GM18951 (cell line): ENCODE data around the gene PLEKHH2.
"Not testable (repeated sequence)": the region's sequence is repeated elsewhere in the genome, so short reads cannot be mapped to it uniquely, and the experiment has no call there.

ENCODE experiments used
- POLR2A ChIP-seq: IDR thresholded peaks from 4 replicates; pipeline ENCODE4 v1.6.1; 2011; ENCODE audit warnings: mild to moderate bottlenecking; ENCODE audit not compliant: insufficient read length, insufficient read depth; ENCODE audit errors: extremely low read depth
- in situ Hi-C: fragments of 300-500 bp; cut with MboI; formaldehyde crosslinking; loops from one replicate; pipeline ENCODE4 v1.12.0; 2022; ENCODE audit warnings: low sequenced_read_pairs, mixed read lengths, inconsistent platforms; ENCODE audit not compliant: unreplicated experiment

The PLEKHH2 gene

DNA sequence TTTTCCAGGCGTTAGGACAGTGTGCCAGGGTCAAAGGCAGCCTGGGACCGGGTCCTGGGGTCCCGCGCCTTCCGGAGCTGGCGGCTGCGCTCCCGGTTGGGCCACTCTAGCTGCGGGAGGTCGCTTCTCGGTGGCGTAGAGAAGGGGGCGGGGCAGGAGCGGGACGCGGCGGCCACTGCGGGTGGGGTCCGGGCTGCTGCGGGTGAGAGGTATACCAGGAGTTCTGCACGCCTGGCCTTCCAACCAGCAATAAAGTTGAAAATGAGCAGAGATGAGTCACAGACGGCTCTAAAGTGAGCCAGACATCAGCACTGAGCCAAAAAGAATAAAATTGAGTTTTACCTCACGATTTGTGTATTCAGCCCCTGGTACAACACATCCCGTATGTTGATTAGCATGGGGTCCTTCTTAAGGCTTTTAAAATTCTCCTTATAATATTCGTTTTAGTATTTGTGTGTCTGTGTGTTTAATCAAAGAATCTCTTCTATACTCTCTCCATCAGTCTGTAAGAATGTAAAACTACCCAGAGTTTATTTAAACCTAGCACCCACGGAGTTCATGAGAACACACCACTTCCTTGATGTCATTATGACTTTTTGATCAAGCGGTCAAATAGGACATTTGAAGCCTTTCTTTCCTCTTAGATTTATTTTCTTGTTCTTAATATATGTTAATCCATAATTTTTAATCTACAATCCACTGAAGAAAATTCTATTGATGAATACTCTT, 39.4 kb downstream of the PLEKHH2 start, which contains the start of gene C1GALT1C1L:
TSS of gene C1GALT1C1L (minus strand) at position 108 of the 729 bp plus-strand sequence. CDS start at position 1, 107 bp downstream.
- in situ Hi-C loops = no loop called here
- no peak for TF ChIP-seq POLR2A

DNA sequence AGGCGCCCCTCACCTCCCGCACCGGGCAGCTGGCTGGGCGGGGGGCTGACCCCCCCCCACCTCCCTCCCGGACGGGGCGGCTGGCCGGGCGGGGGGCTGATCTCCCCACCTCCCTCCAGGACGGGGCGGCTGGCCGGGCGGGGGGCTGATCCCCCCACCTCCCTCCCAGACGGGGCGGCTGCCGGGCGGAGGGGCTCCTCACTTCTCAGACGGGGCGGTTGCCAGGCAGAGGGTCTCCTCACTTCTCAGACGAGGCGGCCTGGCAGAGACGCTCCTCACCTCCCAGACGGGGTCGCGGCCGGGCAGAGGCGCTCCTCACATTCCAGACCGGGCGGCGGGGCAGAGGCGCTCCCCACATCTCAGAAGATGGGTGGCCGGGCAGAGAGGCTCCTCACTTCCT, 40.7 kb downstream of the PLEKHH2 start:
- in situ Hi-C loops = not testable (repeated sequence)

DNA sequence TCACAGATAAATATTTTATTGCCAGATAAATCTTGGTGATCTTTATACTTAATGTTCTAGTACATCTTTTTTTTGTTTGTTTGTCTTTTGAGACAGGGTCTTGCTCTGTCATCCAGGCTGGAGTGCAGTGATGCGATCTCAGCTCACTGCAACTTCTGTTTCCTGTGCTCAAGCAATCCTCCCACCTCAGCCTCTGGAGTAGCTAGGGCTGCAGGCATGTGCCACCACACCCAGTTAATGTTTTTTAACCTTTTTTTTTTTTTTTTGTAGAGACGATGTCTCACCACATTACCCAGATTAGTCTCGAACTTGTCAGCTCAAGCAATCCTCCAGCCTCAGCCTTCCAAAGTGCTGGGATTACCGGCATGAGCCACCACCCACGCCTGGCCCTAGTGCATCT, 48.3 kb downstream of the PLEKHH2 start:
- in situ Hi-C loops = no loop called here
- TF ChIP-seq POLR2A = no peak

DNA sequence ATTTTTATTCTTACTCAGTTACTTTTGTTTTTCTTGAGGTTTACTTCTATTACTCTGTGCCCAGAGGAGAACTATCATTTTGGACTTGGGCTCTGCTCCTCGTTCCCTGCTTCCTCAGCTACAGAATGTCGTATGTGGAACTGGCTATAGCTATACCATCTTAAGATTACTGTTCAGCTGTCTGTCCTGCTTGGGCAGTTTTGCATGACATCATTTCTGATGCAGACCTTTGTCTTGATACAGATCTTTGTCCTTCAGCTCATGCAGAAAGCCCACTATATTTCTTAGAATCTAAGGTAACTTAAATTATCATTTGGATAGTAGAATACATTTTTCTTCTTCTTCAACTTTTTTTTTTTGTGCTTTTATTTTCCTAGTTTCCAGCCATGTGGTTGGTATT, 52.9 kb downstream of the PLEKHH2 start:
- in situ Hi-C loops = no loop called here
- TF ChIP-seq POLR2A = no peak

DNA sequence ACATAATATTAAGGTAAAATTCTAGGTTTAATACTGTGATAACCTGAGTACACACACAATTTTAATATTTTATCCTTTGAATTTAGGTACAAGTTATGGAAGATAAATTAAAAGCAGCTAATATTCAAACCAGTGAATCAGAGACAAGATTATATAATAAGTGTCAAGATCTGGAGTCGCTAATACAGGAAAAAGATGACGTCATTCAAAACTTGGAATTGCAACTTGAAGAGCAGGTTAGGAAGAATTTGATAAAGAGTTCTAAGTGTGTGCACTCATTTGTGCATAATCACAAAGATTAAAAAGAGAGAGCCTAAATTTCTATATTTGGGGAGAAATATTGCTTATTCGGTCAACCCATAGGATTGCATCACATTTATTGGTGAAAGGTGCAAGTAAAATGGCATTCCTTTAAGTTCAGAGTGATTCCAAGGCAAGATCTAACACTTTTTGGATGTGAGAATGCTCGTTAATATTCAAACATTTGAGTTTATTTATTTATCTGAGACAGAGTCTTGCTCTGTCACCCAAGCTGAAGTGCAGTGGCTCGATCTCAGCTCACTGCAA, 55.5 kb downstream of the PLEKHH2 start:
- in situ Hi-C loops = no loop called here
- TF ChIP-seq POLR2A = no peak

DNA sequence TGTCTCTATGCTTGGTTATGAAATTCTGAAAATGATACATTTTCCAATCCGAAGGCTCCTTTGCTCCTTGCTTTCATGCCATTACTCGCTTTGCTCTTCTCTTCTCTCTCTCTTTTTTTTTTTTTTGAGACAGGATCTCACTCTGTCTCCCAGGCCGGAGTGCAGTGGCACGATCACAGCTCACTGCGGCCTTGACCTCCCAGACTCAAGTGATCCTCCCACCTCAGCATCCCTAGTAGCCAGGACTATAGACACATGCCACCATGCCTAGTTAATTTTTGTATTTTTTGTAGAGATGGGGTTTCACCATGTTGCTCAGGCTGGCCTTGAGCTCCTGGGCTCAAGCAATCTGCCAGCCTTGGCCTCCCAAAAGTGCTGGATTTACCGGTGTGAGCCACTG, 61.1 kb downstream of the PLEKHH2 start:
- in situ Hi-C loops = not testable (repeated sequence)

DNA sequence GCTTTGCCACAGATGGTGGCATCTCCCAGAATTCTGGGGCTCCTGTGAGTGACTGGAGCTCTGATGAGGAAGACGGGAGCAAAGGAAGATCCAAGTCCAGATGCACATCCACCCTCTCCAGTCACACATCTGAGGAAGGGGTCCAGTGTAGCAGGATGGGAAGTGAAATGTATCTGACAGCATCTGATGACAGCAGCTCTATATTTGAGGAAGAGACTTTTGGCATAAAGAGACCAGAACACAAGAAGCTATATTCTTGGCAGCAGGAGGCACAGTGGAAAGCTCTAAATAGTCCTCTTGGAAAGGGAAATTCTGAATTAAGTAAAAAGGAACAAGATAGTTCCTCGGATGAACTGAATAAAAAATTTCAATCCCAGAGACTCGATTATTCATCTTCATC, 62.7 kb downstream of the PLEKHH2 start:
- in situ Hi-C loops = no loop called here
- no peak for TF ChIP-seq POLR2A

DNA sequence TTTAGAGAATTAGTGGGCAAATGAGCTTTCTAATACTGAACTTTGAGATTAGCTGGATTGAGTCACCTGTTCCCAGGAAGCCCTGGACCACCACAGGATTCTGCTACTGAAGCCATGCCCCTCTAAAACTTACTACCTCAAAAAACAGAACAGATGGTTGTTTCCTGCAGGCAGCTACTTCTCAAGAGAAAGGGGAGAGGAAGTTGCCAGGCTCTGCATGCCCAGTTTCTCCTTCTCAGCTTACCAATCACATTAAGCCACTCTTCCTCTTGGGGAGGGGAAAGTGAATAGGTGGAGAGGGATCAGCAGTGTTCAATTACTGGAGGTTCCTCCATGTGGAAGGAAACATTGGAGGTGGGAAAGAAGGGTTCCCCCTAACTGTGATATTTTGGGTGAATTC, 64.1 kb downstream of the PLEKHH2 start:
- no peak for TF ChIP-seq POLR2A
- in situ Hi-C loops = no loop called here

DNA sequence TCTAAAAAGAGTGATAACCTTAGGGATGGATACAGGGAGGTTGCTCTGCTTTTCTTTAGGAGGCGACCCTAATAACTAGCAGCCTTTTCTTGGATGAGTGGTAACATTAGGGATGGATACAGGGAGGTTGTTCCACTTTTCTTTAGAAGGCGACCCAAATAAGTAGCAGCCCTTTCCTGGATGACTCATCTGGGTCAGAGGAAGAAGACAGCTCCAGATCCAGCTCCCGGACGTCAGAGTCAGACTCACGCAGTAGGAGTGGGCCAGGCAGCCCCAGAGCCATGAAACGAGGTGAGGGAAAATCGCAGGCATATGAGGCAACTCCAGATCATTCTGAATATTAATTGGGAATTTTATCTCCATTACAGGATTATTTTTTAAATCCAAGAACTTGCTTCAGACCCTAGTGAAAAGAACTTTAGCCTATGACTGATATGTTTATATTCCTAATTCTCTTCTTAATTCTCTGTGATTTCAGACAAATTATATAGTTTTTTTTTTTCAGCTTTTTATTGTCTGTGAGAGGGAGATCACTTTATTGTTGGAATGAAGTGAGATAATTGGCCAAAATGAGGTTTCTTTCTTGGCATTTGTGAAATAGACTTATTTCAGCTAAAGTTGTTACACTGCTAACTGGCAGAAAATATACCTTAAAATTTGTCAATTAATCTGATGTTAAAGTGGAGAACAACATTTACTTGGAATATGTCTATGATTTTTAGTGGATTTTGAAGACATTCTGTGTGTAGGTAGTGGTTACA, 70.4 kb downstream of the PLEKHH2 start:
- no peak for TF ChIP-seq POLR2A
- in situ Hi-C loops = no loop called here

DNA sequence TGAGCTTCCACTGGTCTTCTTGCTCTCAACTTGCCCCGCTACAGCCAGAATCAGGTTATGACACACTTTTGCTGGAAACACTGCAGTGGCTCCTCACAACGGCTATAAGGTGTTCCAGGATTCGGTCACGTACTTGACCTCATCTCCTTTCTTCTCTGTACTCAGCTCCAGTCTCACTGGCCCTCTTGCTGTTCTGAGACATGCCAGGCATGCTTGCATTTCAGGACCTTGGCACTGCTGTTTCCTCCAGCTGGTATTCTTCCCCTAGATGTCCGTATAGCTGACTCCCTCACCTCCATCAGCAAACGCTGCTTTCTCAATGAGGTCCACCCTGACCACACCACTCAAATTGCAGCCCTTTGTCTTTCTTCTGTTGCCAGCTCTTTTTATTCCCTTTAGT, 71.1 kb downstream of the PLEKHH2 start:
- in situ Hi-C loops = no loop called here
- no peak for TF ChIP-seq POLR2A

DNA sequence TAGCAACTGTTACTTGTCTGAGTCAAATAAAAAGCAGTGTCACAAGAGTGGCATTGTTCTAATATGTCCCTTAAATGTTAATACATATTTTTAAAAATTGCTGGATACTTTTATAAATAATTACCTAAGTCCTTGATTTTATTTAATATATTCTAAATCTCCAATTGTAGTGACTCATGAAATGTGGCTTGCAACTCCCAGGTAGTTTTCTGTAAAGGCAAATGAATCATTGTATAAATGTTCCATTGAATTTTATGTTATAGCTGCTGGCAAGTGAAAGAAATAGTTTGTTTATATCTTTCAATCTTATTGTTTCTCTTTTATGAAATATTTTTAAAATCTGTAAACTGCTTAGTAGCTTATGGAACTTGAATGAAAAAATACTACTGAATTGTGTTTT, 71.8 kb downstream of the PLEKHH2 start:
- in situ Hi-C loops = no loop called here
- TF ChIP-seq POLR2A = no peak

DNA sequence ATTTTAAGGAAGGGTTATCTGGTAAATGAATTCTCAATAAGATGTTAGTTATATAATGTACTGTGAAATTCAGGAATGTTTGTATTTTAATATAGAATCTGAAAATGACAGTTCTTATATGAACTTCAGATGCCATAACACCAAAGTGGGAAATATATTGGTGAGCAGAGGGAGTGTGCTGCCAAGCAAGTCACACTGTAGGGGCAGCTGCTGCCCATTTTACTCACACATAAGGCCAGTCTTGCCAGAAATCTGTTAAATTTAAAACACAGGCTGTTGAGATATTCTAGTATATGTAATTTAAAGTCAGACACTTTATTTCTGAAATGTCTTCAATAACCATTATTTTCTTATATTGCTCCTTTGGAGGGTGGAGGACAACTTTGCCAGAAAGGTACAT, 73.8 kb downstream of the PLEKHH2 start:
- in situ Hi-C loops = no loop called here

DNA sequence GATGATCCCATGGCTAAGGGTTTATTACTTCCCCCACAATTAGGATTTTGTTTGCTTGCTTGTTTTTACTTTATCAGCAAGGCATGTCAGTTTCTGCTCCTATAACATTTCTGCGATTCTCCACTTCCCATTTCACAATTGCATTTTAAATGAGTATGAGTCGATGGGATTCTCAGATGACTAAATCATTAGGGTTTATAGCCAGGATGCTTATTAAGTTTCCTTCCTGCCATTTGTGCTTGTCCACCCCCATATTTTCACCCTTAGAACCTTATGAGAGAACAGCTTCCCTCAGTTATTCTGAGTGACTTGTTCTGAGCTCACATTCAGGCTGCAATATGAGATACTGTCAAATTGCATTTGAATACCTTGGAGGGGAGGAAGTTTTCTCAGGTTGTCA, 77.1 kb downstream of the PLEKHH2 start:
- no peak for TF ChIP-seq POLR2A
- in situ Hi-C loops = no loop called here

More for the DNA sequence above, 73.8 kb downstream of the PLEKHH2 start:
- no peak for TF ChIP-seq POLR2A

DNA sequence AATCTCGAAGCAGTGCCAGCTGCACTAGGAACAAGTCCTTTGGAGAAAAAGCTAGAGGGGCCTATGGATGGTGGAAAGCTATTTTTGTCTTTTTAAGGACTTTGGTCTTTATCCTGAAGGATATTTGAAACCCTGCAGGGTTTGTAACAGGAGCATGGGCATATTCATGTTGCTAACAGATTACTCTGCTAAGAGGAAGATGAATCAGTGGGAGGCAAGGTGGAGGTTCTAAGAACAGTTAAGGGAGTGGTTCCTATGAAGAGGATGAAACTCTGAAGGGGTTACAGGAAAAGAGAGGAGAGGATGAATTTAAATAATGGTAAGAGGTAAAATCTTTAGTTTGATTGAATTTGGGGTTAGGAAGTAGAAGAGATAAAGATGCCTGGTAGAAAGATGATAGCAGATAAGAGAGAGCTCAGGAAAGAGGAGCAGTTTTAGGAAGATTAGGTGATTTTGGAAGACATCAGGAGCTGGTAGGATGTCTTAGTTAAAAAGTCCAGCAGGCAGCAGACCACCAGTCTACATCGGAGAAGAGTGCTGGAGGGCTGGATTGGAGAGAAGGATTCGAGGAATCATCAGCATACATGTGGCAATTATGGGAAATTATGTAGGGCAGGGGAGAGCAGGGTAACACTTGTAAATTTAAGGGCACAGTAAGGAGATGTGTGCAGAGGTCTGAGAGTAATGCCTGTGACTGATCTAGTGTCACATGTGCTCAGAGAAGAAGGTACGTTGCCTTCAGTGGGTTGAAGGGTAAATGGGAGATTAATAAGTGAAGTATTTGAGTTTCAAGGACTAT, 78.4 kb downstream of the PLEKHH2 start:
- in situ Hi-C loops = no loop called here

More for the DNA sequence above, 78.4 kb downstream of the PLEKHH2 start:
- no peak for TF ChIP-seq POLR2A
